Calu3 (cell line): ENCODE data around the gene KRTAP10-6. TPM values are rescaled to one million over a fixed set of nuclear protein-coding genes. Genes with fewer than 3 reads are reported as not detected.

Experiments
- BruUV-seq: library from RNA; stranded (reverse); fragments of 400-500 nt; replicated peaks from 2 replicates; lab custom pipeline; 2021; lab: Mats Ljungman, UMichigan
- CTCF ChIA-PET: fragments of 300-600 bp; sonication (Branson Sonifier 250); formaldehyde crosslinking; loops from one replicate; lab custom pipeline; 2022; ENCODE audit warnings: antibody characterized with exemption; lab: Charles Lee
- DNase-seq: peaks from one replicate; pipeline ENCODE4 v3.0.0; 2022
- H3K27ac Mint-ChIP-seq: one replicate; pipeline ENCODE4 v1.8.0; 2022; ENCODE audit warnings: mixed read lengths; ENCODE audit not compliant: unreplicated experiment
- H3K27me3 Mint-ChIP-seq: one replicate; pipeline ENCODE4 v1.8.0; 2022; ENCODE audit warnings: mixed read lengths; ENCODE audit not compliant: unreplicated experiment
- H3K36me3 Mint-ChIP-seq: one replicate; pipeline ENCODE4 v1.8.0; 2022; ENCODE audit warnings: mild to moderate bottlenecking, moderate library complexity, mixed read lengths; ENCODE audit not compliant: insufficient read depth, unreplicated experiment
- H3K4me1 Mint-ChIP-seq: one replicate; pipeline ENCODE4 v1.8.0; 2022; ENCODE audit warnings: mild to moderate bottlenecking, low read depth, mixed read lengths; ENCODE audit not compliant: unreplicated experiment
- H3K4me3 Mint-ChIP-seq: one replicate; pipeline ENCODE4 v1.8.0; 2022; ENCODE audit warnings: mild to moderate bottlenecking, low read depth, moderate library complexity, mixed read lengths; ENCODE audit not compliant: unreplicated experiment
- H3K9me3 Mint-ChIP-seq: one replicate; pipeline ENCODE4 v1.8.0; 2022; ENCODE audit warnings: low read depth, mixed read lengths; ENCODE audit not compliant: unreplicated experiment
- CTCF ChIP-seq: fragments of 200-600 bp; IDR thresholded peaks from one replicate; pipeline ENCODE4 v1.8.0; 2022; ENCODE audit warnings: antibody characterized with exemption; ENCODE audit not compliant: unreplicated experiment
- intact Hi-C: fragments of 100-400 bp; cut with micrococcal nuclease; formaldehyde crosslinking; loops from one replicate; pipeline ENCODE4 v1.10.0; 2022; ENCODE audit not compliant: unreplicated experiment
- total RNA-seq: library from RNA; stranded (reverse); gene quantifications from 2 replicates; pipeline ENCODE4 v1.2.3, GENCODE V29; 2022

The KRTAP10-6 gene
- total RNA-seq, 1 experiment from 2014 or later: not detected

DNA sequence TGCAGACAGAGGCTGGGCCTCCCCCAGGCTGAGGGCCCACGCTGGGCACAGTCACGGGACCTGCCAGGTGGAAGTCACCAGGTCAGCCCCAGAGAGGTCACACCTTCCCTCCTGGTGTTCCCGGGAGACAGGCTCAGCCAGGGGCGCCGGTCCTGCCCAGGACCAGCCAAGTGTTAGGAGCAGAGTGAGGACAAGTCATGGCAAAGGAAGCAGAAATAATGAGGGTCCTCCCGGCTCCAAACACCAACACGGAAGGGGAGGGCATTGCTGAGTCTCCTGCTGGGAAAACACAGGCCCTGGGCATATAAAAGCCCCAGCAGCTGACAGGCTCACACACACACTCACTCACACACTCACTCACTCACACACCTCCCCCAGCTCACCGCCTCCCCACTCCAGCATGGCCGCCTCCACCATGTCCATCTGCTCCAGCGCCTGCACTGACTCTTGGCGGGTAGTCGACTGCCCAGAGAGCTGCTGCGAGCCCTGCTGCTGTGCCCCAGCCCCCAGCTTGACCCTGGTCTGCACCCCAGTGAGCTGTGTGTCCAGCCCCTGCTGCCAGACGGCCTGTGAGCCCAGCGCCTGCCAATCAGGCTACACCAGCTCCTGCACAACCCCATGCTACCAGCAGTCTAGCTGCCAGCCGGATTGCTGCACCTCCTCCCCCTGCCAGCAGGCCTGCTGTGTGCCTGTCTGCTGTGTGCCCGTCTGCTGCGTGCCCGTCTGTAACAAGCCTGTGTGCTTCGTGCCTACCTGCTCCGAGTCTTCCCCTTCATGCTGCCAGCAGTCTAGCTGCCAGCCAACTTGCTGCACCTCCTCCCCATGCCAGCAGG lies 44.9 kb upstream of the KRTAP10-6 start, which contains the start of gene KRTAP10-10:
Gene KRTAP10-10 (plus strand): TSS at position 339 of the 833 bp plus-strand sequence. CDS start 62 bp downstream, at position 401.
- TF ChIP-seq CTCF: no peak
- Mint-ChIP-seq H3K27ac (no peak within 1 kb of the TSS), H3K4me1 (no peaks in the 10 kb centered on the region), H3K36me3 (no peaks in the 10 kb centered on the region), H3K27me3 (peaks cover 91% of the 10 kb centered on the region), H3K4me3 (no peak within 1 kb of the TSS), H3K9me3 (peaks cover 9% of the 10 kb centered on the region)
- intact Hi-C loops: no loop called here
- DNase-seq: no peak
- no TSS peak for BruUV-seq
- CTCF ChIA-PET: no interaction called here

DNA sequence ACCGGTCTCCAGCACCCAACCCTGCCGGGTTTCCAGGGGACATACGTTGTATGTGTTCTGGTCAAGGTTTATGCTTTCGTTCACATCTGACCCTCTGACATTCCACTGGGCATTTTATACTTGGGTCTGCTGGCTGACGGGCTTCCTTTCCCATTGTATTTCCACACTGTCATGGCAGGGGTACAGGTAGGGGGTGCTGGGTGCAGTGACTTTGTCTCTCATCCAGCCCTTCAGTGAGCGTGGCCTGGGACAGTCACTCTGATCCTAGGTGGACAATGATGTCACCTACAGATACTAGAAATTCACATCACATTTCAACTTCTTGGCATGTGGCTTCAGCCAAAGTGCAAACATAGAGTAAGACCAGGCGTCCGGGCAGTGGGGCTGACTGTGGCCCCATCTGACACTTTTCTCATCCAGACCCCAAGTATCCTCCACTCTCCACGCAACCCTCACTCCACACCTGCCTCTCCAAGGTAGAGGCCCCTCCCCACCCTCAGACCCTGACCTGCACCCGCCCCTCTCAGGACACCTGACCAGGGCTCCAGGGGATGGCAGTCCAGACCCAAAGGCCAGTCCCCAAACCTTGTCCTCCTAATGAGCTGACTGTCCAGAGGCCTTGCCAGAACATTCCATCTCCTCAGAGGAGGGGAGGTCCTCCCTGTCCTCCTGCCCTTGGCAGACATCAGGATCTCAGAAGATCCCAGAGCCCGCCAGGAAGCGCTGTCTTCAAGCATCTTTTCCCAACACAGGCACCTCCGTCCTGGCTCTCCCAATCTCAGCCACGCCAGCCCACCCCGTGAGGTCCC lies 44.1 kb upstream of the KRTAP10-6 start:
- intact Hi-C loops: no loop called here
- TF ChIP-seq CTCF: no peak
- H3K36me3 Mint-ChIP-seq: no peaks in the 10 kb centered on the region
- no TSS peak for BruUV-seq
- DNase-seq: no peak
- H3K9me3 Mint-ChIP-seq: peaks cover 14% of the 10 kb centered on the region
- H3K27me3 Mint-ChIP-seq: peaks cover 92% of the 10 kb centered on the region
- no peak overlapping the region for H3K4me3 Mint-ChIP-seq
- CTCF ChIA-PET: no interaction called here
- H3K4me1 Mint-ChIP-seq: no peaks in the 10 kb centered on the region
- H3K27ac Mint-ChIP-seq: no peak overlapping the region

DNA sequence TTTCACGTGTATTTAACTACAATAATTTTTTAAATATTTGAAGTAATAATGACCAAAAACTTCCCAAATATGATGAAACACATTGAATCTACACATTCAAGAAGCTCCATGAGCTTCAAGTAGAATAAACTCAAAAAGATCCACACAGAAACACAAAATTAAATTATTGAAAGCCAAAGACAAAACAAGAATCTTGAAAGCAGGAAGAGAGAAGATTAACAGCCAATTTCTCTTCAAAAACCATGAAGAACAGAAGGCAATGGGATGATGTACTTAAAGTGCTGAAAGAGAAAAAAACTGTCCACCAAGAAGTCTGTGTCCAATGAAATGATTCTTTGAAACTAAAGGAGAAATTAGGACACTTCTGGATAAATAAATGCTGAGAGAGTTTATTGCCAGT lies 39.8 kb upstream of the KRTAP10-6 start:
- BruUV-seq: no TSS peak
- DNase-seq: no peak
- no peak overlapping the region for H3K4me3 Mint-ChIP-seq
- H3K4me1 Mint-ChIP-seq: no peaks in the 10 kb centered on the region
- TF ChIP-seq CTCF: no peak
- peaks cover 82% of the 10 kb centered on the region for H3K27me3 Mint-ChIP-seq
- H3K9me3 Mint-ChIP-seq: peaks cover 15% of the 10 kb centered on the region
- no peaks in the 10 kb centered on the region for H3K36me3 Mint-ChIP-seq
- CTCF ChIA-PET: no interaction called here
- intact Hi-C loops: no loop called here
- H3K27ac Mint-ChIP-seq: no peak overlapping the region

DNA sequence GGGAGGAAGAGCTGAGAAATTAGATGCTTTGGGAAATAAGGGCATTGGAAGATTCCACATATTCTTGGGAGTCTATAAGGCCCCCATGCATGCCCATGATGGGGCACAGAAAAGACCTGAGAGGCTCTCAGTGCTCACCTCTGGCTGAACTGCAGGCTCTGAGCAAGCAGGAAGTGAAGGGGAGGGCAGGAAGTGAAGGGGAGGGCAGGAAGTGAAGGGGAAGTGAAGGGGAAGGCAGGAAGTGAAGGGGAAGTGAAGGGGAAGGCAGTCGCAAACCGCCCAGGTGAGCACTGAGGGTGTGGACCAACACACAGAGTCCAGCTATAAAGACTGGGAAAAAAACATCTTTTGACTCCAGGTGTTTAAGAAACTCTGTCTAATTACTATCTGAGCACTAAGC lies 38.1 kb upstream of the KRTAP10-6 start:
- peaks cover 70% of the 10 kb centered on the region for H3K27me3 Mint-ChIP-seq
- no peaks in the 10 kb centered on the region for H3K36me3 Mint-ChIP-seq
- CTCF ChIA-PET: no interaction called here
- no peak for DNase-seq
- H3K9me3 Mint-ChIP-seq: peaks cover 15% of the 10 kb centered on the region
- BruUV-seq: no TSS peak
- no peaks in the 10 kb centered on the region for H3K4me1 Mint-ChIP-seq
- TF ChIP-seq CTCF: no peak
- H3K4me3 Mint-ChIP-seq: no peak overlapping the region
- intact Hi-C loops: no loop called here
- H3K27ac Mint-ChIP-seq: no peak overlapping the region
